NCI-H460 (cell line): ENCODE results near the gene PI4KA. TPM values are rescaled to one million over a fixed set of nuclear protein-coding genes. Genes with fewer than 3 reads are reported as not detected.
"Not testable (repeated sequence)": the region's sequence is repeated elsewhere in the genome, so short reads cannot be mapped to it uniquely, and the experiment has no call there.

Experiments used
- DNase-seq: peaks from one replicate; pipeline ENCODE4 v3.0.0-alpha.2; 2016; ENCODE audit warnings: low read depth; ENCODE audit errors: extremely low read depth
- total RNA-seq: library from RNA; depleted of rRNA; stranded (reverse); fragments of >200 nt; shearing (Covaris generic); gene quantifications from 2 replicates; pipeline ENCODE4 v1.2.3, GENCODE V29; 2014

PI4KA gene
- total RNA-seq, 1 experiment from 2014 or later = 24.6 TPM

- no peak for DNase-seq
Observed at GRCh38 chr22:20752104-20752741, 106.4 kb downstream of the PI4KA start.

- DNase-seq = no peak
Observed at GRCh38 chr22:20751185-20751851, 107.3 kb downstream of the PI4KA start.

GRCh38 chr22:20750461-20751184 is 108.0 kb downstream of the PI4KA start:
- peak; percentile 55 for DNase-seq

- no peak for DNase-seq
Observed at GRCh38 chr22:20749453-20749852, 109.2 kb downstream of the PI4KA start.

- DNase-seq = no peak
Observed at GRCh38 chr22:20748731-20749428, 109.7 kb downstream of the PI4KA start.

- DNase-seq = no peak
Observed at GRCh38 chr22:20748082-20748481, 110.5 kb downstream of the PI4KA start.

- no peak for DNase-seq
Observed at GRCh38 chr22:20747223-20747622, 111.4 kb downstream of the PI4KA start.

- no peak for DNase-seq
Observed at GRCh38 chr22:20746431-20747189, 112.0 kb downstream of the PI4KA start.

GRCh38 chr22:20745119-20745518 is 113.5 kb downstream of the PI4KA start:
- DNase-seq = no peak

- no peak for DNase-seq
Observed at GRCh38 chr22:20744456-20744855, 114.2 kb downstream of the PI4KA start.

- no peak for DNase-seq
Observed at GRCh38 chr22:20742764-20743163, 115.8 kb downstream of the PI4KA start.

GRCh38 chr22:20741634-20742581 is 116.7 kb downstream of the PI4KA start:
- DNase-seq = peak; percentile 24

GRCh38 chr22:20741008-20741633 is 117.5 kb downstream of the PI4KA start:
- DNase-seq = no peak

GRCh38 chr22:20740222-20740951 is 118.2 kb downstream of the PI4KA start:
- DNase-seq = no peak

GRCh38 chr22:20738394-20739089 is 120.1 kb downstream of the PI4KA start:
- DNase-seq = no peak

GRCh38 chr22:20736891-20737290 is 121.7 kb downstream of the PI4KA start:
- DNase-seq = not testable (repeated sequence)

GRCh38 chr22:20735356-20736162 is 123.1 kb downstream of the PI4KA start:
- not testable (repeated sequence) for DNase-seq
